Head of caudate nucleus (tissue), 42 donors: ENCODE results near the gene CMYA5.
"Not testable (repeated sequence)": the region's sequence is repeated elsewhere in the genome, so short reads cannot be mapped to it uniquely, and the experiment has no call there.

ENCODE experiments used
- DNase-seq, 42 donors: peaks; one replicate each; pipeline versions ENCODE4 v3.0.0 to v3.0.0-alpha.2; 2020 to 2021; ENCODE audit warnings: mixed read lengths in 7 of 42
- intact Hi-C: fragments of 100-400 bp; cut with DNase I; formaldehyde crosslinking; loops from one replicate; pipeline ENCODE4 v1.15.0; 2022

Gene CMYA5

DNA sequence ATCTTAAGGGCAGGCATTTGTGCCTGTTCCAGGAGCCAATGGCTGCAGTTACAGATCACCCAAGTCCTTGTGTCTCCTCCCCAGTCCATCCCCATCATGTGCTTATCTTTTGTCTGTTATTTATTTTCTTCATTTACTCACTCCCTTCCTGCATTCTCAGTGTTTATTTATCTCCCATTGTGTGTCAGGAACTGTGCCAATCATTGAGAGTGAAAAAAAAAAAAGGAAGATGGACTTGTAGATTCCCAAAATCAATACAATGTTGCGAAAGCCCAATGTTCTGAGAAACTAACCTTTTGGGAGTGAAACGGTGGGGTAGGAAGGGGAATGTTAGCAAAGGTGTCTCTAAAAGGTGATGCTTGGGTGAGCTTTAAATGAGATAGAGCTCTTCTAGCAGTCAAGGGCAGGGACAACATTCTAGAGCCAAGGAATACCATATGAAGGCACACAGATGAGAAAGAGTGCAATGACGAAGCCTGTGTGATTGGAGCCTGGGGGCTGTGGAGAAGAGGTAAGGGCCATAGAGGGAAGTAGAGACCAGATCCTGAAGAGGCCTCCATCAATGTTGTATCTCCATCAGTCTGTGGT lies 53.0 kb downstream of the CMYA5 start:
- DNase-seq, result no peak
- intact Hi-C loops, result no loop called here

DNA sequence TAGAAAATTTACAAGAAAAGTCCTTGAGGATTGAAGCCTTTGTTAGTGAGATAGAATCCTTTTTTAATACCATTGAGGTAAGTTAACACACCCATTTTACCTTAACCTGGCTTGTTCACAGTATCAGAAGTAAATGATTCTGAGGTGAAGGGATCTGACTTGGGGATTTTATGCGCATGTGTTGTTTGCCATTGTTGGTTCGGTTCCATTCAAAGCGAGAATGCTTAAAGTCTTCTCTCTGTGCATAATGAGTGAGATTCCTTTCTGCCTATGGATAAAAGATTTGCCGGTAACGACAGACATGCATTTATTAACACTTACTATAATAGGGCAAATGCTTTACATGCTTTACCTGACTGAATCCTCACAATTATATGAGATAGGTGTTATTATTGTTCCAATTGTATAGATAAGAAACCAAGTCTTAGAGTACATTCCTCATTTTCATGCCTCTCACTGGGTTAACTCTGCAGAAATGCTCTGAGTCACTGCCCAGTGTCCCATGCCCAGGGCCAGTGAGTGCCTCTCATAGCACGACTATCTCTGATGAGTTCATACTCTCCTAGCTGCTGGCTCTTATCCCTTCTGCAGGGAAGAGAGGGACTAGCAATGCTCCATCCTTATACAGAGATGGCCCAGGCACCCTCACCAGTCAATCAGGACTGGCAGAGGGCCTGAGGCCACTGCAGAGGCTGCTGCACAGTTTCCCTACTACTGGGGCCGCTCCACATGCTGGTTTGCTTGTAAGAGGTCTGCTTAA lies 54.4 kb downstream of the CMYA5 start:
- intact Hi-C loops, result no loop called here
- no peak for DNase-seq

DNA sequence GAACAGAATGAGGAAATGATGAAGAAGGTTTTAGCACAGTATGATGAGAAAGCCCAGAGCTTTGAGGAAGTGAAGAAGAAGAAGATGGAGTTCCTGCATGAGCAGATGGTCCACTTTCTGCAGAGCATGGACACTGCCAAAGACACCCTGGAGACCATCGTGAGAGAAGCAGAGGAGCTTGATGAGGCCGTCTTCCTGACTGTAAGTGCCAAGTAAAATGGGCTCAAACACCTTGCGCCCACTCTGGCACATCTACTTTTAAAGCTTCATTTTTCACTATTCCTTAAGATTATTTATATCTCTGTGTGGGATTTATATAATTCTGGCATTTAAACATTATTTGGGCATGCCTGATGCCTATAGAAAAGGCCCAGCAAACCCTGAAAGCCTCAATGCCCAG lies 55.6 kb downstream of the CMYA5 start:
- intact Hi-C loops, result no loop called here
- no peak for DNase-seq

DNA sequence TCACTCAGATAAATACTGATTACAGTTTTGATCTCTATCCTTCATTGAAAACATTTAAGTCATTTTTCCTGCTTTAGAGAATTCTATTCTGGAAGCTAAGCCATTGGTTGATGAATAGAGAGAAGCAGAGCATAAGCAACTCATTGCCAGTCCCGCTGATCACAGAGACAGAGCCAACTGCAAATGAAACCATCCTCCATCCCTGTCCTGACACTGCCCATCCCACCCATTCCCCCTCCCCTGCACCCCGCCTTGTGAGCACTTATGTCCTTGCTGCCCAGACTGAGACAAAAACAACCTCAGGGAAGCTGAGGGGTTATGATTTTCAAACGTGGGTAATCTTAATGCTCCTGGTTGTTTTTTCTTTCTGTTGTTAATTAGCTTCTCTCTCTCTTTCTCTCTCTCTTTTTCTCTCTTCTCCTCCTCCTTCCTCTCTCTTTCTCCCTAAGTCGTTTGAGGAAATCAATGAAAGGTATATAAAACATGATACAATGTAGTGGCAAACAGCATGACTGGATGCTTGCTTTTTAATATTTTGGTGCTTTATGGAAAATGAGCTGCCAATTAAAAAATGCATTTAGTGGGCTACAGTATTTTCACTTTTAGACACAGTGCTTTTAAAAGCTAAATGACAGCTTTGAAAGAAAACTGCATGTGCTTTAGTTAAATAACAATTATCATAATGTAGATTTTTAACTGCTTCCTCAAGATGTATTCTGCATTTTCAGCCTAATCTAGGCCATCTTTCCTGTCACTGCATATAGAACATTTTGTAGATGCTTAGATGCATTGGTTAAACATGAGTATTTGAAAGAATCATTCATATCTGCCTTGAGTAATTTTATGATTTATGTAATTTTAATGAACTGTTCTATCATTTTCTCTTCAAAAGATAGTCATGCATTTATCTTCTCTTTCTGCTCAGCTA lies 57.3 kb downstream of the CMYA5 start:
- intact Hi-C loops, result no loop called here

DNA sequence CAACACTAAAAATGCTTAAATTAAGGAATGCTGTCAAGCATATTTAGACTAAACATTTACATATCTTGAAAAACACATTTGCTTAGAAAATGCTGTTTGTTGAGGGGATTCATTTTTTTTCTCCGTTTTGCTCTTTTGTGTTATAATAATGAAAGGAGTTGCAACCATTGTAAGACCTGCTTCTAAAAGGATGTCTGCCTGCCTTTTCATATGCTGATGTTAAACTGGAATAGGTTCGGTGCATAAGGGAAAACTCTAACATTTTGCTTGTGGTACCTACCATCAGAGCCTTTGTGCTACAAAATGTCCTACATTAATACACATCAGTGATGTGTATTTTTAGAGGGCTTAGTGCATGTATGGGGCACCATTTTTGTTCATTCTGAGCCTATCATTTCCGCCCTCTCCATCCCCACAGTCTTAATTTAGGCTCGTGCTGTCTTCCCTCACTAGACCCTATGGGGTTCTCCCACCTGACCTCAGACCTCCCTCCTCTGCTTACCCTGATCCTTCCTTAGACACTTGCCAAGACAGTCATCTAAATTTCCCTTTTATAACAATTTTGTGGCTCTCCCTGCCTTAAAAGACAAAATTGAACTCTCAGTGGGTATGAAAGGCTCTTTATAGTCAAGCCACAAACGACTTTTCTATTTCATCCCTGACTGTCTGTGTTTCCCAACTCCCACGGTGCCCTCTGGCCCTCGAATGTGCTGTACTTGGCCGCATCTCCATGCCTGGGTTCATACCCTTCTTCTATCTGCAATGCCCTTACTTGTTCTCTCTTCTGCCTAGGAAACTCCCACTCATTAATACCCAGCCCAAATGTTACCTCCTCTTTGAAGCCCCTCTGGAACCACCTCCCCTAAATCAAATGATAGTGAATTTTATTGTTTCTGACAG lies 61.2 kb downstream of the CMYA5 start:
- intact Hi-C loops, result no loop called here
- DNase-seq, result peak in 19 of 42 donors; percentile 11 to 57 (median 24)

More for the DNA sequence above, 57.3 kb downstream of the CMYA5 start:
- peak in 20 of 42 donors; percentile 8 to 53 (median 16) for DNase-seq

DNA sequence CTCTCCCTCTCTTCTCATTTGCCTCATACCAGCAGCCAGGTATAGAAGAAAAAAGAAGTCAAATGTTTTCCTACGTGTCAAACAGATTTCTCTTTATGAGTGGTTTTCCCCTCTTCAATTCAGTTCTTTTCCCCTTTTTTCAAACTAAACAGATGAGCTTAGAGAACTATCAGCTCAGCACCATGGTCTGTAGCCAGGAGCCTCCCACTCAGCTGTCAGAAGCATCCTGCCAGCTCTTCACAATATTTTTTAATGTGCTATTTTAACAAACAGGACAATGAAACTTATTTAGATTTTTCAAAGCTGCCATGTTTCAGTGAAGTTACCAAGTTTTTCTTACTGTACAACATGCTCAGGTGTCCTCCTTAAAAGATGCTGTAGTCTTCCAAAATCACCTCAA lies 63.5 kb downstream of the CMYA5 start:
- intact Hi-C loops, result no loop called here

DNA sequence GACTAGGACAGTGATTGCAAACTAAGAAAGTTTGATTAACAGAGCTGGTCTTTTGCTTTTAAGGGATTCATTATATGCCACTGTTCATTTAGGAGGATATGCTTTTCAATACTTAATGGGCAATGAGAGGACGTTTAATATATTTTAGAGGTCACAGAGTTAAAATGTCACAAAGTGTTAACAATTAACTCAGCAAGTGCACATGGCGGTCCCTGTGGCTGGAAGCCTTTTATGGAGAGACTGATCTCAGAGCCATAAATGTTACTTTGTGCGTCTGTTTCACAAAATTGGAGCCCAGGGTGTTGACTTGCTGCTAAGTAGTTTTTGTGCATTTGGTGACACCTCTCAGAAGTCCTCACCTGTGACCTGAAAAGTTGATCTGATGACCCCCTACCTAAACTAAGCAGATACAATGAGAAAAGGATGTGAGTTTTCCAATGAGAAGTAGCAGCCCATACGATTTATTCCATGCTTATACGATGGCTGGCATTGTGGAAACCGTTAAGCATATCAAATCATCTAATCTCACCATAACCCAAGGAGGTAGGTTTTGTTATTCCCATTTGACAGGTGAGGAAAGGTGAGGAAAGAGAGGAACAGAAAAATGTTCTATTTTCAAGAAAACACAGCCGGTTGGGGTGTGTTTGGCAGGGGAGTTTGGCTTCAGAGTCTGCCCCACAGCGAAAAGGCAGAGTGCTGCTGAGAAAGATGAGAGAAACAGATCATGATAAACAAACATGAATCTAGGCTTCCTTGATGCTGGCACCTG lies 64.4 kb downstream of the CMYA5 start:
- intact Hi-C loops, result no loop called here
- no peak for DNase-seq

More for the DNA sequence above, 63.5 kb downstream of the CMYA5 start:
- peak in 5 of 42 donors; percentile 7 to 46 (median 27) for DNase-seq

DNA sequence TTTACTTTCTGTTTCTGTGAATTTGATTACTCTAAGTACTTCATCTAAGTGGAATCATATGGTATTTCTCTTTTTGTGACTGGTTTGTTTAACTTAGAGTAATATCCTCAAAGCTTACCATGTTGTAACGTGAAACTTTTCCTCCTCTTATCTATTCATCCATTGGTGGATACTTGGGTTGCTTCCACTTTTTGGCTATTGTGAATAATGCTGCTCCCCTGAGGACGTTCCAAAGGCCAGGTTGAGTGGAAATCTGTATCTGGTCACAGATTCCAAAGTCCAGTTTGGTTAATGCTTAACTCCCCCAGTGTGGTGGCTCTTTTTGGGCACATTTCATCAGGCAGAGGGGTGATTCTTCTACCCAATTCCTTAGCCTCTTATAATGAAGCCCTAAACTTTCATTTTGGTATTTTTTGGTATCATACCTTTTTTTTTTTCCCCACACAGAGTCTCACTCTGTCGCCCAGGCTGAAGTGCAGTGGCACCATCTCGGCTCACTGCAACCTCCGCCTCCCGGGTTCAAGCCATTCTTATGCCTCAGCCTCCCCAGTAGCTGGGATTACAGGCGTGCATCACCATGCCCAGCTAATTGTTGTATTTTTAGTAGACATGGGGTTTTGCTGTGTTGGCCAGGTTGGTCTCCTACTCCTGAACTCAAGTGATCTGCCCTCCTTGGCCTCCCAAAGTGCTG lies 65.4 kb downstream of the CMYA5 start:
- DNase-seq, result no peak
- intact Hi-C loops, result no loop called here

DNA sequence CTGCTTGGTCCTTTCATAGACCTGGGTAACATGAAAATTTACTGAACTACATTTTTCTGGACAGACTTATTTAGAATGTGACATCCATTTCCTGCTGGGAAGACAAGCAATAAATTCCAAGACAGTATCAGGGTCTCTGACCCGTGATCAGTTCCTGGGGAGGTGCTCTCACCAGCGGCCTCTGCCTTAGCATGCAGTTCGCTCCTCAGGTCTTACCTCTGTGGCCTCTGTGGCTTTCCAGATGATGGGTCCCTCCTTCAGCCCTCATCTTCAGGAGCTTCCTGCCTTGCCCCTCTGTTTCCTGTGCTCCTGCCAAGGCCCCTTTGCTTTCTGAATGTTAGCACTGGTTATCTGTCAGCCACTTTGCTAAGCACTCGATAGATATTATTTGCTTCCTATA lies 66.4 kb downstream of the CMYA5 start:
- DNase-seq, result no peak
- intact Hi-C loops, result no loop called here

DNA sequence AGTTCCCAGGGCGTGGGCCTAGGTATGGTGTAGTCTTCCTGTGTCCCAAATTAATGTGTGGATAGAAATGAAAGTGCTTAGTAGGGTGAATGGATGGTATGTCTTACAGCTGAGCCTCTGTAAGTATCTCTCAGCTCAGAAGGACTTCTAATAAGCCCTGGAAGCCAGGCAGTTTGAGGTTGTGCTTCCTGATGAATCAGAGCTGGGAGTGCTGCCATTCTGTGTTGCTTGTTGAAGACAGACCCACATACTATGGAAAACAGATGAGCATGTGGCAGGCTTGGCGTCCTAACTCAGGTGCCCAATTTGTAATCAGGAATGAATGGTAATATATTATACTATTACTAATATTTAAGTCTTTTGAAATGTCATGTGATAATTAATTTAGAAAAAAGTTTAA lies 69.8 kb downstream of the CMYA5 start:
- DNase-seq, result peak in 8 of 42 donors; percentile 7 to 65 (median 33)
- intact Hi-C loops, result no loop called here

DNA sequence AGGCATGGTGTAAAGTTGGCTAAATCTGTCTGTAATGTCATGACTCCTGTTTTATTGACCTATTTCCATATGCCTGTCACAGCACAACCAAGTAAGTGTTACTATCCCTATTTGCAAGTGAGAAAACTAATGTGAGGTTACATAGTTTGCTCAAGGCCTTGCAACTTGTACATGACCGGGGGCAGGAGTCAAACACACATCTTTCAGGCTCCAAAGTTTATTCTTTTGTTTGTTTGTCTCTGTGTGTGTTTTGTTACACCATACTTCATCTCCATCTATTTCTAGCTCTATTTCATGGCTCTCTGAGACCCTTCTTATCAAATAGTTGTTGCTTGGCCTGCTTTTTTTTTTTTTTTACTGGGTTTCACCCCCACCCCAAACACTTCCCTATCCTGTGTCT lies 70.2 kb downstream of the CMYA5 start:
- DNase-seq, result no peak
- intact Hi-C loops, result no loop called here

DNA sequence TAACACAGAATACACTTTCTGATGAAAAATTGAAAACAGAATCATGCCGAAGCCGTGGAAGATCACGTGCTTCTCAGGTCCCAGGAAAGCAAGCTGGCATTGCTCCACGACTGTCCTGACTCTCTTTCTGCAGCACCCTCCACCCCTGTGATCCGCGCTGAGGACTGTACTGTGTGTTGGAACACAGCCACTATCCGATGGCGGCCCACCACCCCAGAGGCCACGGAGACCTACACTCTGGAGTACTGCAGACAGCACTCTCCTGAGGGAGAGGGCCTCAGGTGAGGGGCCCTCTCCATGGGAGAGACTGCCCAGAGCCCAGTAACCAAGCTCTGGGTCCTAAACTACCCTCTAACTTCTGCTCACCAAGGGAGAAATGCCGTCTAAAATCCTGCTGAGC lies 73.3 kb downstream of the CMYA5 start:
- no peak for DNase-seq
- intact Hi-C loops, result no loop called here

DNA sequence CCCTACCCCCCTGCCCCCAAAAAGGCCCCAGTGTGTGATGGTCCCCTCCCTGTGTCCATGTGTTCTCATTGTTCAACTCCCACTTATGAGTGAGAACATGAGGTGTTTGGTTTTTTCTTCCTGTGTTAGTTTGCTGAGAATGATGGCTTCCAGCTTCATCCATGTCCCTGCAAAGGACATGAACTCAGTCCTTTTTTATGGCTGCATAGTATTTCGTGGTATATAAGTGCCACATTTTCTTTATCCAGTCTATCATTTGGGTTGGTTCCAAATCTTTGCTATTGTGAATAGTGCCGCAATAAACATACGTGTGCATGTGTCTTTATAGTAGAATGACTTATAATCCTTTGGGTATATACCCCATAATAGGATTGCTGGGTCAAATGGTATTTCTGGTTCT lies 74.5 kb downstream of the CMYA5 start:
- intact Hi-C loops, DNase-seq: not testable (repeated sequence)

DNA sequence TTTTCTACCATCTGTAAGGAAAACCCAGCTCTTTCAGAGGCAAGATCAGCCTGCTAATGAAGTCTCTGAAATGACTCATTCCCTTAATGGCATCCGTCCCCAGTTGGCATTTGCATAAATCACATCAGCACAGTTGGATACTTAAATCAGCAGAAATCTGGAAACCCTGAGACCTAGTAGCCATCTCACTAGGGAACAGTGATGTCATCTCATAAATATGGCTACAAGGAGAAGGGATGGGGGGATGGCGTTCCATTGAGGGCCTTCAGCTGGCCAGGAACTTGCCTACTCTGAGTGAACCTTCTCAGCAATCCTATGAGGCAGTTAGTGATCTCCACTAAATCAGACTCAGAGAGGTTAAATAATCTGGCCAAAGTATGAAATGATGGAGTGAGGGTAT lies 81.8 kb downstream of the CMYA5 start:
- intact Hi-C loops, result no loop called here
- peak in 2 of 42 donors; percentile 8 to 28 for DNase-seq

DNA sequence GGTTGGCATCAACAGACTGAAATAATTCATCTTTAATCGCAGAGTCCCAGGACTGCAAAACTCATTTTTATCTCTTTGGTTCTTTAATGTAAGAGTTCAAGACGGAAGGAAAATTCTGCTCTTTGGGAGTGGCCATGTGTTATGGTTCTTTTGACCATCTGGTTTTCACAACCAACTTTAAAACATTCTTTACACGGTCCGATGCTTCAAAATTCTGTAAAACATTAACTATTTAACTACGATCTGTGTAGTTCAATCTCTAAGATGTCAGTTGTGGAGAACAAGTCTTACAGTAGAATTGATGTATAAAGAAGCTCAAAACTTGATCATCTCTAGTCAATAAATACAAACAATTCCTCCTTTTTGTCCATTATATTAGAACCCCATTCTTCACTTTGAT lies 83.0 kb downstream of the CMYA5 start:
- no peak for DNase-seq
- intact Hi-C loops, result no loop called here

DNA sequence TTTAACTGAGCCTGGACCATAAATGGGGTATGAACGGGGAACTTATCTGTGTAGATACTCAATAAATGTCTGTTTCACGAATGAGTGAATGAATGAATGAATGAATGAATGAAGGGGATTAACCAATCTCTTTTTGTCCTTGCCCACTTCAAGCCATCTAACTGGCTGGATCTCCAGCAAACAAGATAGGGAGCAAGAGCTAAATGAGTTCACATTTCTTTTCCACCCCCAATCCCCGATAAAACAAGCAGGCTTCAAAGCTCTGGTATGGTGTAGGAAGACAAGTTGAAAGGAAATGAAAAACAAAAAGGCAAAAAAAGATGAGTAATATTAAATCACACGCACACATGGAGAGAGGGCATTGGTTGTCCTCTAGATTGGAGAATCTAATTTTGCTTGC lies 84.0 kb downstream of the CMYA5 start:
- DNase-seq, result peak in 6 of 42 donors; percentile 17 to 58 (median 32)
- intact Hi-C loops, result no loop called here

DNA sequence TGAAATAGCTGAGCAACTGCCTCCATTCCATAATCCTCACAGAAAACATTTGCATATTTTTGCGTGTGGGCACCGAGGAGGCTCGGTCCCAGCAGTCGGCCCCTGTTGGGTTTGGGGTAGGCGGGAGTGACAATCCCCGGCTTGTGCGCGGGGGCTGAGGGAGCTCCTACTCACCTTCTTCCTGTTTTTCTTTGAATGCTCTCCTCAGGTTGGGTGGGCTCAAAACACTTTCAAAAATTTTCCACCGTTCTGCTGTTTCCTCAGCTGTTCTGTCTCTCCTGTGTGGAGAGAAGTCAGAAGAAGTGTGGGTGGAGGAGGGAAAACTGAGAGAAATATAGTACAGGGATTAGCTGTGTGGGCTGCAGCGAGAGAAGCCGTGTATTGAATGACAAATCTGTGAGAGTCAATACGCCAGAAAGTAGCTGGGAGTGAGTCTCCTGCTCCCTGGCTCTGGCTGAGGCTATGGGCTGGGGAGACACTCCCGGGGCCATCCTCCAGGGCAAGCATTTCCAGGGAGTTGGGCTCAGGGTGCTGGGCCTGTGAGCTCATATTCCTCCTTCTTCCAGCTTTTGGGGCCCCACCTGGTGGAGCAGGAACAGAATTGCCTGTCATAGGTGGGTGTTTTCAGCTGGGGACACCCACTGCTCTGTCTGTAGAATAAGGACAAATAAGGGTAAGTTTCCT lies 84.7 kb downstream of the CMYA5 start:
- DNase-seq, result peak in 39 of 42 donors; percentile 17 to 83 (median 55)

More for the DNA sequence above, 84.7 kb downstream of the CMYA5 start:
- intact Hi-C loops, result no loop called here
